K562 (cell line): ENCODE results near the gene AP1G2.

ENCODE experiments used
- CBX1 ChIP-seq: sonication (generic); IDR thresholded peaks from 2 replicates; pipeline ENCODE4 v1.6.1; 2016; ENCODE audit warnings: antibody characterized with exemption, low read depth, mild to moderate bottlenecking
- CSDE1 ChIP-seq, 2 experiments: fragments of 450-650 bp; IDR thresholded peaks; 2 replicates each; pipeline ENCODE4 v1.6.1; 2016; ENCODE audit warnings: mild to moderate bottlenecking in 1 of 2
- EZH2 ChIP-seq: IDR thresholded peaks from 2 replicates; pipeline ENCODE4 v1.6.1; 2012; ENCODE audit warnings: low read depth, mild to moderate bottlenecking, inconsistent platforms, low read length, borderline replicate concordance
- NR3C1 ChIP-seq: sonication (generic); formaldehyde crosslinking; IDR thresholded peaks from 2 replicates; pipeline ENCODE4 v1.8.1; 2022; ENCODE audit warnings: missing genetic modification reagents
- RBM15 ChIP-seq: fragments of 200-400 bp; formaldehyde crosslinking; IDR thresholded peaks from 2 replicates; pipeline ENCODE4 v1.6.1; 2018; ENCODE audit warnings: mild to moderate bottlenecking, low read length, moderate library complexity; ENCODE audit not compliant: insufficient read depth
- RNF2 ChIP-seq: sonication (generic); IDR thresholded peaks from 2 replicates; pipeline ENCODE4 v1.6.1; 2016
- TEAD4 ChIP-seq, 2 experiments: sonication (generic) in 1 of 2; formaldehyde crosslinking in 1 of 2; IDR thresholded peaks; 2 replicates each; pipeline versions ENCODE4 v1.6.1 to v1.8.0; 2012 to 2022; ENCODE audit warnings: borderline replicate concordance in 1 of 2, inconsistent platforms in 1 of 2, low read length in 1 of 2, mild to moderate bottlenecking in 1 of 2, missing genetic modification reagents in 1 of 2
- TF ChIP-seq, protein P1 (sequence below), 3 experiments: IDR thresholded peaks in 2 of 3; conservative IDR thresholded peaks in 1 of 3; 2 replicates each; pipeline ENCODE4 v1.5.1; 2011 to 2012; ENCODE audit warnings: low read length in 3 of 3, mild to moderate bottlenecking in 3 of 3, control low read depth in 2 of 3, improper control_type of control experiment in 1 of 3, inconsistent platforms in 1 of 3, low read depth in 1 of 3, mixed read lengths in 1 of 3, moderate library complexity in 1 of 3; ENCODE audit not compliant: insufficient read depth in 2 of 3
- TF ChIP-seq, protein P2 (sequence below): fragments of 450-650 bp; formaldehyde crosslinking; IDR thresholded peaks from 2 replicates; pipeline ENCODE4 v1.4.0; 2022; ENCODE audit warnings: missing genetic modification characterization
- TF ChIP-seq, protein P3 (sequence below): sonication (generic); formaldehyde crosslinking; IDR thresholded peaks from 2 replicates; pipeline ENCODE4 v1.8.0; 2022; ENCODE audit warnings: mild to moderate bottlenecking, missing genetic modification reagents
- TF ChIP-seq, protein P4 (sequence below): IDR thresholded peaks from 2 replicates; pipeline ENCODE4 v1.6.1; 2014; ENCODE audit warnings: antibody characterized with exemption
- TF ChIP-seq, protein P5 (sequence below): fragments of 150-350 bp; conservative IDR thresholded peaks from 2 replicates; pipeline ENCODE4 v1.6.1; 2014; ENCODE audit warnings: low read length

DNA sequence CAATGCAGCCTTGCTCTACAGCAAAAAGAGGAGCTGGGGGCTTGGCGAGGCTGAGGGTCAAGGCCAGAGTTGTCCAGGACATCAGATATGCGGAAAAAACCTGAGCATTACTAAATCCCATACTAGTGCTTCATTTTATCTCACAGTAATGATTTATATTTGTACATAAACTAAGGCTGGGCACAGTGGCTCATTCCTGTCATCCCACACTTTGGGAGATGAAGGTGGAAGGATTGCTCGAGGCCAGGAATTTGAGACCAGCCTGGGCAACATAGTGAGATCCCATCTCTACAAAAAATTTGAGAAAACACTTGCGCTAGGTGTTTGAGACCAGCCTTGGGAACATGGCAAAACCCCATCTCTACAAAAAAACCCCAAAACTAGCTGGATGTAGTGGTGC is 22.6 kb upstream of the AP1G2 start:
- TF ChIP-seq NR3C1 (CRISPR knock-in tag) (no peak), RNF2 (no peak), TEAD4 (IDR thresholded peaks at IDR 0.05; ENCODE audit: low read length) (no peak), TEAD4 (CRISPR knock-in tag; IDR thresholded peaks at IDR 0.05; ENCODE audit: borderline replicate concordance) (no peak), CSDE1 (IDR thresholded peaks at IDR 0.05) (no peak), RBM15 (no peak), CBX1 (no peak), EZH2 (no peak)
- TF ChIP-seq, protein P1, sequence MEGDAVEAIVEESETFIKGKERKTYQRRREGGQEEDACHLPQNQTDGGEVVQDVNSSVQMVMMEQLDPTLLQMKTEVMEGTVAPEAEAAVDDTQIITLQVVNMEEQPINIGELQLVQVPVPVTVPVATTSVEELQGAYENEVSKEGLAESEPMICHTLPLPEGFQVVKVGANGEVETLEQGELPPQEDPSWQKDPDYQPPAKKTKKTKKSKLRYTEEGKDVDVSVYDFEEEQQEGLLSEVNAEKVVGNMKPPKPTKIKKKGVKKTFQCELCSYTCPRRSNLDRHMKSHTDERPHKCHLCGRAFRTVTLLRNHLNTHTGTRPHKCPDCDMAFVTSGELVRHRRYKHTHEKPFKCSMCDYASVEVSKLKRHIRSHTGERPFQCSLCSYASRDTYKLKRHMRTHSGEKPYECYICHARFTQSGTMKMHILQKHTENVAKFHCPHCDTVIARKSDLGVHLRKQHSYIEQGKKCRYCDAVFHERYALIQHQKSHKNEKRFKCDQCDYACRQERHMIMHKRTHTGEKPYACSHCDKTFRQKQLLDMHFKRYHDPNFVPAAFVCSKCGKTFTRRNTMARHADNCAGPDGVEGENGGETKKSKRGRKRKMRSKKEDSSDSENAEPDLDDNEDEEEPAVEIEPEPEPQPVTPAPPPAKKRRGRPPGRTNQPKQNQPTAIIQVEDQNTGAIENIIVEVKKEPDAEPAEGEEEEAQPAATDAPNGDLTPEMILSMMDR (IDR thresholded peaks at IDR 0.05 in 2 of 3, conservative IDR thresholded peaks at IDR 0.05 in 1 of 3; ENCODE audit: insufficient read depth in 2 of 3, low read depth in 1 of 3, low read length in 3 of 3): no peak
- TF ChIP-seq, protein P2, sequence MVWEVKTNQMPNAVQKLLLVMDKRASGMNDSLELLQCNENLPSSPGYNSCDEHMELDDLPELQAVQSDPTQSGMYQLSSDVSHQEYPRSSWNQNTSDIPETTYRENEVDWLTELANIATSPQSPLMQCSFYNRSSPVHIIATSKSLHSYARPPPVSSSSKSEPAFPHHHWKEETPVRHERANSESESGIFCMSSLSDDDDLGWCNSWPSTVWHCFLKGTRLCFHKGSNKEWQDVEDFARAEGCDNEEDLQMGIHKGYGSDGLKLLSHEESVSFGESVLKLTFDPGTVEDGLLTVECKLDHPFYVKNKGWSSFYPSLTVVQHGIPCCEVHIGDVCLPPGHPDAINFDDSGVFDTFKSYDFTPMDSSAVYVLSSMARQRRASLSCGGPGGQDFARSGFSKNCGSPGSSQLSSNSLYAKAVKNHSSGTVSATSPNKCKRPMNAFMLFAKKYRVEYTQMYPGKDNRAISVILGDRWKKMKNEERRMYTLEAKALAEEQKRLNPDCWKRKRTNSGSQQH: no peak
- TF ChIP-seq, protein P3, sequence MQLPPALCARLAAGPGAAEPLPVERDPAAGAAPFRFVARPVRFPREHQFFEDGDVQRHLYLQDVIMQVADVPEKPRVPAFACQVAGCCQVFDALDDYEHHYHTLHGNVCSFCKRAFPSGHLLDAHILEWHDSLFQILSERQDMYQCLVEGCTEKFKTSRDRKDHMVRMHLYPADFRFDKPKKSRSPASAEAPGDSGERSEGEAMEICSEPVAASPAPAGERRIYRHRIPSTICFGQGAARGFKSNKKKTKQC (CRISPR knock-in tag): no peak
- TF ChIP-seq, protein P4, sequence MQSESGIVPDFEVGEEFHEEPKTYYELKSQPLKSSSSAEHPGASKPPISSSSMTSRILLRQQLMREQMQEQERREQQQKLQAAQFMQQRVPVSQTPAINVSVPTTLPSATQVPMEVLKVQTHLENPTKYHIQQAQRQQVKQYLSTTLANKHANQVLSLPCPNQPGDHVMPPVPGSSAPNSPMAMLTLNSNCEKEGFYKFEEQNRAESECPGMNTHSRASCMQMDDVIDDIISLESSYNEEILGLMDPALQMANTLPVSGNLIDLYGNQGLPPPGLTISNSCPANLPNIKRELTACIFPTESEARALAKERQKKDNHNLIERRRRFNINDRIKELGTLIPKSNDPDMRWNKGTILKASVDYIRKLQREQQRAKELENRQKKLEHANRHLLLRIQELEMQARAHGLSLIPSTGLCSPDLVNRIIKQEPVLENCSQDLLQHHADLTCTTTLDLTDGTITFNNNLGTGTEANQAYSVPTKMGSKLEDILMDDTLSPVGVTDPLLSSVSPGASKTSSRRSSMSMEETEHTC: no peak
- TF ChIP-seq, protein P5, sequence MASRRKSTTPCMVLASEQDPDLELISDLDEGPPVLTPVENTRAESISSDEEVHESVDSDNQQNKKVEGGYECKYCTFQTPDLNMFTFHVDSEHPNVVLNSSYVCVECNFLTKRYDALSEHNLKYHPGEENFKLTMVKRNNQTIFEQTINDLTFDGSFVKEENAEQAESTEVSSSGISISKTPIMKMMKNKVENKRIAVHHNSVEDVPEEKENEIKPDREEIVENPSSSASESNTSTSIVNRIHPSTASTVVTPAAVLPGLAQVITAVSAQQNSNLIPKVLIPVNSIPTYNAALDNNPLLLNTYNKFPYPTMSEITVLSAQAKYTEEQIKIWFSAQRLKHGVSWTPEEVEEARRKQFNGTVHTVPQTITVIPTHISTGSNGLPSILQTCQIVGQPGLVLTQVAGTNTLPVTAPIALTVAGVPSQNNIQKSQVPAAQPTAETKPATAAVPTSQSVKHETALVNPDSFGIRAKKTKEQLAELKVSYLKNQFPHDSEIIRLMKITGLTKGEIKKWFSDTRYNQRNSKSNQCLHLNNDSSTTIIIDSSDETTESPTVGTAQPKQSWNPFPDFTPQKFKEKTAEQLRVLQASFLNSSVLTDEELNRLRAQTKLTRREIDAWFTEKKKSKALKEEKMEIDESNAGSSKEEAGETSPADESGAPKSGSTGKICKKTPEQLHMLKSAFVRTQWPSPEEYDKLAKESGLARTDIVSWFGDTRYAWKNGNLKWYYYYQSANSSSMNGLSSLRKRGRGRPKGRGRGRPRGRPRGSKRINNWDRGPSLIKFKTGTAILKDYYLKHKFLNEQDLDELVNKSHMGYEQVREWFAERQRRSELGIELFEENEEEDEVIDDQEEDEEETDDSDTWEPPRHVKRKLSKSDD: no peak
